OCI-LY7 (cell line): ENCODE data around the gene ARHGAP26. TPM values are rescaled to one million over a fixed set of nuclear protein-coding genes. Genes with fewer than 3 reads are reported as not detected.

ENCODE experiments used
- BruUV-seq: library from RNA; stranded (reverse); fragments of 400-500 nt; replicated peaks from 2 replicates; lab custom pipeline; 2021; lab: Mats Ljungman, UMichigan
- CTCF ChIA-PET: fragments of 300-600 bp; sonication (Branson Sonifier 250); formaldehyde crosslinking; loops from one replicate; lab custom pipeline; 2022; ENCODE audit warnings: antibody characterized with exemption; ENCODE audit not compliant: unreplicated experiment; lab: Charles Lee
- POLR2A ChIA-PET: fragments of 300-600 bp; sonication (Branson Sonifier 250); formaldehyde crosslinking; loops from one replicate; lab custom pipeline; 2022; ENCODE audit warnings: antibody characterized with exemption; lab: Charles Lee
- DNase-seq: peaks from one replicate; pipeline ENCODE4 v3.0.0-alpha.2; 2015; ENCODE audit warnings: low spot score
- H2AFZ ChIP-seq: fragments of 200-600 bp; sonication (generic), shearing (Covaris generic); 2 replicates; pipeline ENCODE4 v1.6.1; 2014; ENCODE audit warnings: mild to moderate bottlenecking, antibody characterized with exemption, low read length, moderate library complexity
- H3K27ac ChIP-seq: fragments of 200-600 bp; sonication (generic); 2 replicates; pipeline ENCODE4 v1.5.1; 2014; ENCODE audit warnings: mixed run types, low read depth, mild to moderate bottlenecking, moderate library complexity, low read length, inconsistent platforms; ENCODE audit not compliant: poor library complexity, severe bottlenecking
- H3K36me3 ChIP-seq: fragments of 200-600 bp; sonication (generic); 2 replicates; pipeline ENCODE4 v1.6.1; 2014; ENCODE audit warnings: mild to moderate bottlenecking, antibody characterized with exemption, low read length, moderate library complexity, mixed read lengths; ENCODE audit not compliant: insufficient read depth
- H3K4me1 ChIP-seq: fragments of 200-600 bp; sonication (generic); 2 replicates; pipeline ENCODE4 v1.5.1; 2014; ENCODE audit warnings: mild to moderate bottlenecking, low read length; ENCODE audit not compliant: insufficient read depth, poor library complexity, severe bottlenecking
- H3K4me2 ChIP-seq: fragments of 200-600 bp; sonication (generic); 2 replicates; pipeline ENCODE4 v1.6.1; 2014; ENCODE audit warnings: mild to moderate bottlenecking, low read length
- H3K4me3 ChIP-seq: fragments of 200-600 bp; sonication (generic); 2 replicates; pipeline ENCODE4 v1.5.1; 2014; ENCODE audit warnings: mild to moderate bottlenecking, low read depth, low read length; ENCODE audit not compliant: poor library complexity, severe bottlenecking
- H3K79me2 ChIP-seq: fragments of 200-600 bp; sonication (generic); 2 replicates; pipeline ENCODE4 v1.6.1; 2016; ENCODE audit warnings: low read depth, mild to moderate bottlenecking, low read length, moderate library complexity, mixed read lengths; ENCODE audit not compliant: insufficient read depth
- H3K9me2 ChIP-seq: fragments of 200-600 bp; sonication (generic); 2 replicates; pipeline ENCODE4 v1.6.1; 2016; ENCODE audit warnings: mild to moderate bottlenecking, low read length, mixed read lengths; ENCODE audit not compliant: insufficient read depth
- H3K9me3 ChIP-seq: fragments of 200-600 bp; sonication (generic); 2 replicates; pipeline ENCODE4 v1.6.1; 2014; ENCODE audit warnings: mild to moderate bottlenecking, mixed run types, low read length, mixed read lengths
- H4K20me1 ChIP-seq: fragments of 200-600 bp; sonication (generic); 2 replicates; pipeline ENCODE4 v1.6.1; 2014; ENCODE audit warnings: mild to moderate bottlenecking, antibody characterized with exemption, low read length, moderate library complexity, mixed read lengths; ENCODE audit not compliant: insufficient read depth
- EZH2phosphoT487 ChIP-seq: fragments of 200-600 bp; sonication (generic); IDR thresholded peaks from 2 replicates; pipeline ENCODE4 v1.6.1; 2018; ENCODE audit warnings: low read depth, borderline replicate concordance, mild to moderate bottlenecking, mixed run types, antibody characterized with exemption, low read length, moderate library complexity, mixed read lengths
- intact Hi-C: fragments of 100-400 bp; cut with micrococcal nuclease; formaldehyde crosslinking; loops from one replicate; pipeline ENCODE4 v1.10.0; 2022; ENCODE audit not compliant: unreplicated experiment
- total RNA-seq, 2 experiments: library from RNA; depleted of rRNA in 1 of 2; stranded (reverse); fragments of >200 nt in 1 of 2; shearing (Covaris generic) in 1 of 2; gene quantifications; 2 replicates each; pipeline ENCODE4 v1.2.3, GENCODE V29; 2014 to 2022
- TF ChIP-seq, protein P1 (sequence below): fragments of 200-600 bp; sonication (generic); conservative IDR thresholded peaks from 2 replicates; pipeline ENCODE4 v1.5.1; 2014; ENCODE audit warnings: mild to moderate bottlenecking, antibody characterized with exemption, low read length, moderate library complexity, mixed read lengths

ARHGAP26 gene
- total RNA-seq, 2 experiments from 2014 or later = 7.0 to 19.1 TPM

DNA sequence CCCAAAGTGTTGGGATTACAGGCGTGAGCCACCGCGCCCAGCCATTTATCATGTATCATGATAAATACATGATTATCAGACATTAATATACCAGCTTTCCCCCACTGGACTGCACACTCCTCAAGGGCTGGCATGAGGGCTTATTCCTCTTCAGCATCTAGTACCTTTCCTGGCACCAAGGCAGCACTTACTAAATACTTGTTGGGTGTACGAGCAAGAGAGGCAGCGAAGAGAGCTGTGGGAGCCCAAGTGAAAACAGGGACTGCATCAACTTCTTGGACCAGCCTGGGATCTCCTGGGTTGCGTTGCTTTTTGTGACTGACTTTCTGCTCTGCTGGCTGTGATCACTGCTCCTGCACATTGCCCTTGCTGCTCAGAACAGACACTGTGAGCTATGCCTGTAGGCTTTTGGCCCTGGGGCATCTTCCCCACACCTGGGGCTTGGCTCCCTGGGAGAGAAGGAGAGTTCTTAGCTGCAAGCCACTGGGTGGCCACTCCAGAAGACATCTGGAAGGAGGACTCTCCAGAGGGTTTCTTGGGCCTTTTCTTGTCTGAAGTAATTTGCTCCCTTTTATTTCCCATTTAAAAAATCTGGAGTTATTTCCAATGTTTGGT is 409.1 kb downstream of the ARHGAP26 start:
- POLR2A ChIA-PET = no interaction called here

DNA sequence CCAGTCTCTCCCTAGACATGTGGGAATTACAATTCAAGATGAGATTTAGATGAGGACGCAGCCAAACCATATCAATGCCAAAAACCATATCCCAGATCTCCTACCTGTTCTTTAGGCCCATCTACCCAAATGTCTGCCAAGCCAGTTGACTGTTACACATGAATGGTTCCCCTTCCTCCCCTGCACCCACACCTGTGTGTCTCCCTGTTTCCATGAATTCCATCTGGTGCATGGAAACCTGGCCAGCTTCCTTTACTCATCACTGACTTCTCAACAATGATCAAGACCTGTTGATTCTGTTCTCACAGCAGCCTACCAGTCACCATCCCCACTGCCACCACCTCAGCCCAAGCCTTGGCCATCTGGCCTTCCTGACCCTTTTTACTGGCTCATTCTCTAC is 410.6 kb downstream of the ARHGAP26 start:
- no peak for TF ChIP-seq EZH2phosphoT487
- TF ChIP-seq, protein P1, sequence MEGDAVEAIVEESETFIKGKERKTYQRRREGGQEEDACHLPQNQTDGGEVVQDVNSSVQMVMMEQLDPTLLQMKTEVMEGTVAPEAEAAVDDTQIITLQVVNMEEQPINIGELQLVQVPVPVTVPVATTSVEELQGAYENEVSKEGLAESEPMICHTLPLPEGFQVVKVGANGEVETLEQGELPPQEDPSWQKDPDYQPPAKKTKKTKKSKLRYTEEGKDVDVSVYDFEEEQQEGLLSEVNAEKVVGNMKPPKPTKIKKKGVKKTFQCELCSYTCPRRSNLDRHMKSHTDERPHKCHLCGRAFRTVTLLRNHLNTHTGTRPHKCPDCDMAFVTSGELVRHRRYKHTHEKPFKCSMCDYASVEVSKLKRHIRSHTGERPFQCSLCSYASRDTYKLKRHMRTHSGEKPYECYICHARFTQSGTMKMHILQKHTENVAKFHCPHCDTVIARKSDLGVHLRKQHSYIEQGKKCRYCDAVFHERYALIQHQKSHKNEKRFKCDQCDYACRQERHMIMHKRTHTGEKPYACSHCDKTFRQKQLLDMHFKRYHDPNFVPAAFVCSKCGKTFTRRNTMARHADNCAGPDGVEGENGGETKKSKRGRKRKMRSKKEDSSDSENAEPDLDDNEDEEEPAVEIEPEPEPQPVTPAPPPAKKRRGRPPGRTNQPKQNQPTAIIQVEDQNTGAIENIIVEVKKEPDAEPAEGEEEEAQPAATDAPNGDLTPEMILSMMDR = no peak
- H3K4me2 ChIP-seq = no peak overlapping the region
- no peaks in the 10 kb centered on the region for H3K79me2 ChIP-seq
- BruUV-seq = no TSS peak
- H2AFZ ChIP-seq = no peak overlapping the region
- H3K4me3 ChIP-seq = no peak overlapping the region
- H3K9me2 ChIP-seq = no peaks in the 10 kb centered on the region
- H3K4me1 ChIP-seq = no peaks in the 10 kb centered on the region
- intact Hi-C loops = no loop called here
- no peak overlapping the region for H3K27ac ChIP-seq
- H3K36me3 ChIP-seq = no peaks in the 10 kb centered on the region
- no peak for DNase-seq
- H3K9me3 ChIP-seq = no peaks in the 10 kb centered on the region
- no peaks in the 10 kb centered on the region for H4K20me1 ChIP-seq
- CTCF ChIA-PET = no interaction called here
- POLR2A ChIA-PET = no interaction called here

More for the DNA sequence above, 409.1 kb downstream of the ARHGAP26 start:
- no TSS peak for BruUV-seq
- H3K4me3 ChIP-seq = no peak overlapping the region
- intact Hi-C loops = no loop called here
- CTCF ChIA-PET = no interaction called here
- no peaks in the 10 kb centered on the region for H3K79me2 ChIP-seq
- no peaks in the 10 kb centered on the region for H4K20me1 ChIP-seq
- H3K4me2 ChIP-seq = no peak overlapping the region
- H2AFZ ChIP-seq = no peak overlapping the region
- H3K36me3 ChIP-seq = no peaks in the 10 kb centered on the region
- no peaks in the 10 kb centered on the region for H3K9me3 ChIP-seq
- no peaks in the 10 kb centered on the region for H3K9me2 ChIP-seq
- no peaks in the 10 kb centered on the region for H3K4me1 ChIP-seq
- H3K27ac ChIP-seq = no peak overlapping the region
- no peak for DNase-seq
- TF ChIP-seq, protein P1 = no peak
- no peak for TF ChIP-seq EZH2phosphoT487

DNA sequence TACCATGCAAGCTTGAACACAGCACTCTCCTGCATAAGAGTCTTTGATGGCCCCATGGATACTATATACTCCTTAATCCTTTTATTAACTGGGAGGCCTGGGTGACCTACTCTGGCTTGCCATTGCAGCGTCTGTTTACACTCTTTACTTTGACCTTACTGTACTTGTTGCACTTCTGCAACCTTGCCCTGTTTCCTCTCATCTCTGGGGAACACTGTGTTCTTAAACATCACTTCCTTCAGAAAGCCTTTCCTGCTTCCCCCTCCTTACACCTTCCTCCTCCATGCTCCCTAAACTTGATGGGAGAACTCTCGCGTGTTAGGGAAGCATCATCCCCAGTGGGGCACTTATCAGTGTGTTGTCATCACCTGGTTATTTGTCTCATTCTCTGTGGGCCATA is 411.0 kb downstream of the ARHGAP26 start:
- BruUV-seq = no TSS peak
- Histone ChIP-seq H3K9me2 (no peaks in the 10 kb centered on the region), H4K20me1 (no peaks in the 10 kb centered on the region), H3K4me3 (no peak overlapping the region), H3K9me3 (no peaks in the 10 kb centered on the region), H3K27ac (no peak overlapping the region), H3K4me1 (no peaks in the 10 kb centered on the region), H3K79me2 (no peaks in the 10 kb centered on the region), H2AFZ (no peak overlapping the region), H3K4me2 (no peak overlapping the region), H3K36me3 (no peaks in the 10 kb centered on the region)
- no peak for DNase-seq
- intact Hi-C loops = no loop called here
- CTCF ChIA-PET = no interaction called here
- TF ChIP-seq, protein P1 = no peak
- TF ChIP-seq EZH2phosphoT487 = no peak
- POLR2A ChIA-PET = no interaction called here
